Colonic mucosa (tissue), 4 donors: ENCODE data around the gene NOL4L. TPM values are rescaled to one million over a fixed set of nuclear protein-coding genes. Genes with fewer than 3 reads are reported as not detected.

Source experiments
- DNase-seq: peaks from one replicate; pipeline ENCODE4 v3.0.0-alpha.2; 2020
- H3K27ac ChIP-seq: fragments of 200-600 bp; one replicate; pipeline ENCODE4 v1.8.0; 2021
- H3K27me3 ChIP-seq: fragments of 200-600 bp; one replicate; pipeline ENCODE4 v1.8.0; 2021
- H3K36me3 ChIP-seq: fragments of 200-600 bp; one replicate; pipeline ENCODE4 v1.8.0; 2021
- H3K4me1 ChIP-seq: fragments of 200-600 bp; one replicate; pipeline ENCODE4 v1.8.0; 2021; ENCODE audit warnings: mild to moderate bottlenecking
- H3K4me3 ChIP-seq: fragments of 200-600 bp; one replicate; pipeline ENCODE4 v1.8.0; 2021
- H3K9ac ChIP-seq, 2 donors: one replicate each; pipeline ENCODE4 v1.7.0; 2013; ENCODE audit warnings: control low read depth in 2 of 2, low read depth in 2 of 2, low read length in 2 of 2
- H3K9me3 ChIP-seq: fragments of 200-600 bp; one replicate; pipeline ENCODE4 v1.8.0; 2021
- intact Hi-C: fragments of 100-400 bp; cut with DNase I; formaldehyde crosslinking; loops from one replicate; pipeline ENCODE4 v1.14.1; 2022
- total RNA-seq, 2 donors: library from RNA; stranded (reverse); fragmentation: NEBNext Ultra II Directional in 1 of 2; extraction: Animal tissue kit (Norgen Biotek cat#: 25700) in 1 of 2; gene quantifications; one replicate each; pipeline ENCODE4 v1.2.1, GENCODE V29; 2021
- TF ChIP-seq, protein P1 (sequence below): fragments of 200-600 bp; IDR thresholded peaks from one replicate; pipeline ENCODE4 v1.8.0; 2022; ENCODE audit warnings: antibody characterized with exemption, mild to moderate bottlenecking
- donor health status: healthy.
- donor health status: DM: no; HTN: no; CAD: no.
- donor health status: DM: no; HTN: no; CAD: no.

Gene NOL4L
- total RNA-seq, 2 donors from 2014 or later: 54.2 to 58.0 TPM

DNA sequence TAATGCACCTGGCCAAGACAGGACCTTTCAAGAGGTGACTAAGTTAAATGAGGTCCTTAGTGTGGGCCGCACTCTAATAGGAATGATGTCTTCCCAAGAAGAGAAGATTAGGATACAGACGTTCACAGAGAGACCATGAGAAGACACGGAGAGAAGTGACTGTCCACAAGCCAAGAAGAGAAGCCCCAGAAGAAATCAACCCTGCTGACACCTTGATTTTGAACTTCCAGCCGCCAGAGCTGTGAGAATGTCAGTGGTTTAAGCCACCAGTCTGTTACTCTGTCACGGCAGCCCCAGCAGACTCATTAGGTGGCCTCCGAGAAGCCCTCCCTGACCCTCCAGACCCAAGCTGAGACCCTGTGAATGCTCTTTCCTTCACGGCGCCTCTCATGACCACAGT is 29.5 kb downstream of the NOL4L start:
- Histone ChIP-seq H3K27ac (no peak overlapping the region), H3K4me1 (no peaks in the 10 kb centered on the region), H3K27me3 (no peaks in the 10 kb centered on the region), H3K9ac (no peak overlapping the region), H3K4me3 (no peak overlapping the region), H3K36me3 (no peaks in the 10 kb centered on the region), H3K9me3 (no peaks in the 10 kb centered on the region)
- TF ChIP-seq, protein P1, sequence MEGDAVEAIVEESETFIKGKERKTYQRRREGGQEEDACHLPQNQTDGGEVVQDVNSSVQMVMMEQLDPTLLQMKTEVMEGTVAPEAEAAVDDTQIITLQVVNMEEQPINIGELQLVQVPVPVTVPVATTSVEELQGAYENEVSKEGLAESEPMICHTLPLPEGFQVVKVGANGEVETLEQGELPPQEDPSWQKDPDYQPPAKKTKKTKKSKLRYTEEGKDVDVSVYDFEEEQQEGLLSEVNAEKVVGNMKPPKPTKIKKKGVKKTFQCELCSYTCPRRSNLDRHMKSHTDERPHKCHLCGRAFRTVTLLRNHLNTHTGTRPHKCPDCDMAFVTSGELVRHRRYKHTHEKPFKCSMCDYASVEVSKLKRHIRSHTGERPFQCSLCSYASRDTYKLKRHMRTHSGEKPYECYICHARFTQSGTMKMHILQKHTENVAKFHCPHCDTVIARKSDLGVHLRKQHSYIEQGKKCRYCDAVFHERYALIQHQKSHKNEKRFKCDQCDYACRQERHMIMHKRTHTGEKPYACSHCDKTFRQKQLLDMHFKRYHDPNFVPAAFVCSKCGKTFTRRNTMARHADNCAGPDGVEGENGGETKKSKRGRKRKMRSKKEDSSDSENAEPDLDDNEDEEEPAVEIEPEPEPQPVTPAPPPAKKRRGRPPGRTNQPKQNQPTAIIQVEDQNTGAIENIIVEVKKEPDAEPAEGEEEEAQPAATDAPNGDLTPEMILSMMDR: no peak
- intact Hi-C loops: no loop called here
- no peak for DNase-seq

DNA sequence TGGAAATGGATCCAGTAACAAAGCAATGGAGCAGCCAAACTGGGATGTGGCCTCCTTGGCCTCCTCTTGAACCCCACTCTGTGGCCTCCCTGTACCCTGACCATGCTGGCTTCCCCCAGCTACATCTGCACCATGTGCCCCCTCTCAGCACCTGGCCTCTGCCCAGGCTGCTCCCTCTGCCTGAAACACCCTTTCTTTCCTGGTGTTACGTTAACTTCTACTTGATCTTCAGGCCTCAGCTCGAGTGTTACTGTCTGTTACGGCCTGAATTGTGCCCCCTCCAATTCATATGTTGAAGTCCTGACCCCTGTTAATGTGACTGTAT is 30.2 kb downstream of the NOL4L start:
- Histone ChIP-seq H3K9me3 (no peaks in the 10 kb centered on the region), H3K9ac (no peak overlapping the region), H3K27ac (no peak overlapping the region), H3K4me1 (no peaks in the 10 kb centered on the region), H3K36me3 (no peaks in the 10 kb centered on the region), H3K27me3 (no peaks in the 10 kb centered on the region), H3K4me3 (no peak overlapping the region)
- intact Hi-C loops: no loop called here
- DNase-seq: no peak
- TF ChIP-seq, protein P1: no peak

DNA sequence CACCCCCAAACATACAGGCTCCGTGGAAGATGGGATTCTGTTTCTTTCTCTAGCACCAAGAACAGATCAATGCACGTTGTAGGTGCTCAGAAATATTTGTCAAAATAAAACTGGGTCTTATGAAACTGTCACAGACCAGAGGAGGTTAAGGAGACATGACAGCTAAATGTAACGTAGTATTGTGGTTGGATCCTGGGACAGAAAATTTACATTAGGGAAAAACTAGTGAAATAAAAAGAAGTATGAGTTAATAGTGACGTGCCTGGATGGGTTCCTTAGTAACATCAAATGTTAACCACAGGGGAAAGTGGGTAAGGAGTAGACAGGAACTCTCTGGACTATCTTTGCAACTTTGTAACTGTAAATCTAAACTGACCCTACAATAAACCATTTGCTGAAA is 31.5 kb downstream of the NOL4L start:
- no peaks in the 10 kb centered on the region for H3K27me3 ChIP-seq
- no peak overlapping the region for H3K27ac ChIP-seq
- no peaks in the 10 kb centered on the region for H3K36me3 ChIP-seq
- H3K9ac ChIP-seq: no peak overlapping the region
- no peak for DNase-seq
- TF ChIP-seq, protein P1: no peak
- intact Hi-C loops: no loop called here
- H3K9me3 ChIP-seq: no peaks in the 10 kb centered on the region
- no peaks in the 10 kb centered on the region for H3K4me1 ChIP-seq
- no peak overlapping the region for H3K4me3 ChIP-seq

DNA sequence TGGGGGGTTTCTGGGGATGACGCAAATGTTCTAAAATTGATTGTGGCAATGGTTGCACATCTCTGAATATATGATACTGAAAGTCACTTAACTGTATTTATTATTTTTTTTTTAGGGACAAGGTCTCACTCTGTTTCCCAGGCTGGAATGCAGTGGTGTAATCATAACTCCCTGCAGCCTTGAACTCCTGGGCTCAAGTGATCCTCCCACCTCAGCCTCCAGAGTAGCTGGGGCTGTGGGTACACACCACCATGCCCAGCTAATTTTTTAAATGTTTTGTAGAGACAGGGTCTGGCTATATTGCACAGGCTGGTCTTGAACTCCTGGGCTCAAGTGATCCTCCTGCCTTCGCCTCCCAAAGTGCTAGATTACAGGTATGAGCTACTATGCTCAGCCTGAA is 33.4 kb downstream of the NOL4L start:
- H3K9ac ChIP-seq: no peak overlapping the region
- H3K4me1 ChIP-seq: no peaks in the 10 kb centered on the region
- H3K27me3 ChIP-seq: no peaks in the 10 kb centered on the region
- H3K9me3 ChIP-seq: no peaks in the 10 kb centered on the region
- no peak for DNase-seq
- H3K4me3 ChIP-seq: no peak overlapping the region
- H3K27ac ChIP-seq: no peak overlapping the region
- H3K36me3 ChIP-seq: no peaks in the 10 kb centered on the region
- TF ChIP-seq, protein P1: no peak
- intact Hi-C loops: no loop called here

DNA sequence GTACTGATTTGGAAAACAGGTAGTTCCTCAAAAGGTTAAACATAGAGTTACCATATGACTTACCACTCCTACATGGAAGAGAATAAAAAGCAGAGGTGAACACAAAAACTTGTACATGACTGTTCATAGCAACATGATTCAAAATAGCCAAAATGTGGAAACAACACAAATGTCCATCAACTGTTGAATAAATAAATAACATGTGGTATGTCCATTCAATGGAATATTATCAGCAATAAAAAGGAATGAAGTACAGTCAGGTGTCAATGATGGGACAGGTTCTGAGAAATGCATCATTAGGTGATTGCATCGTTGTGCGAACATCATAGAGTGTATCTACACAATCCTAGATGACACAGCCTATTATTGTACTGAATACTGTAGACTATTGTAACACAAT is 35.3 kb downstream of the NOL4L start:
- Histone ChIP-seq H3K36me3 (no peaks in the 10 kb centered on the region), H3K9ac (no peak overlapping the region), H3K4me3 (no peak overlapping the region), H3K9me3 (no peaks in the 10 kb centered on the region), H3K27me3 (no peaks in the 10 kb centered on the region), H3K27ac (no peak overlapping the region), H3K4me1 (no peaks in the 10 kb centered on the region)
- TF ChIP-seq, protein P1: no peak
- no peak for DNase-seq
- intact Hi-C loops: no loop called here

DNA sequence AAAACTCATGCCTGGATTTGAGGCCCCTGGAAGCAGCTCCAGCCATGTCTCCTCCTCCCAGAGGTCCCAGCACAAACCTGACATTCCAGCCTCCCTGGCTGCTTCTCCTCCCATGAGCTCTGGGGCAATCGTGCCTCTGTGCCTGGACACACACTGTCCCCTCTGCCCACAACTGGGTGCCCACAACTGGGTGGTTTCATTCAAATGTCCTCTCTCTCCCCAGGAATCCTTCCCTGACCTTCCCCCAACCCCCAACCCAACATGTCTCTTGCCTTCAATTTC is 37.4 kb downstream of the NOL4L start:
- Histone ChIP-seq H3K4me3 (no peak overlapping the region), H3K9ac (no peak overlapping the region), H3K27ac (no peak overlapping the region), H3K9me3 (no peaks in the 10 kb centered on the region), H3K36me3 (no peaks in the 10 kb centered on the region), H3K4me1 (no peaks in the 10 kb centered on the region), H3K27me3 (no peaks in the 10 kb centered on the region)
- TF ChIP-seq, protein P1: no peak
- no peak for DNase-seq
- intact Hi-C loops: no loop called here
